Bladder microvascular endothelial cell (primary cell): ENCODE results near the gene STAP1. TPM values are rescaled to one million over a fixed set of nuclear protein-coding genes. Genes with fewer than 3 reads are reported as not detected.

Experiments
- total RNA-seq: library from RNA; depleted of rRNA; stranded (reverse); fragments of >200 nt; gene quantifications from 2 replicates; pipeline ENCODE4 v1.2.3, GENCODE V29; 2014

STAP1 gene
- total RNA-seq = not detected in 2 replicates

GRCh38 chr4:67558493-67558892 lies at the start of gene STAP1:
Gene STAP1, plus strand, starts transcription at chr4:67558727. Its CDS starts 83 bp downstream, at chr4:67558810.

GRCh38 chr4:67545199-67546003 lies 13.1 kb upstream of the STAP1 start, which contains the start of gene CENPC:
Gene CENPC, minus strand, starts transcription at chr4:67545503. Its CDS starts 148 bp downstream, at chr4:67545355.

Other genes with a start within 250 kb of the STAP1 start
- 12.3 and 24.7 TPM in 2 replicates for gene CENPC, start 13.2 kb upstream of the STAP1 start, total RNA-seq
- gene UBA6, start 142.4 kb downstream of the STAP1 start, total RNA-seq = 60.1 and 151 TPM in 2 replicates
- not detected in 2 replicates for gene GNRHR, start 195.7 kb downstream of the STAP1 start, total RNA-seq